ENCODE data around the gene CLIC1.

DNA sequence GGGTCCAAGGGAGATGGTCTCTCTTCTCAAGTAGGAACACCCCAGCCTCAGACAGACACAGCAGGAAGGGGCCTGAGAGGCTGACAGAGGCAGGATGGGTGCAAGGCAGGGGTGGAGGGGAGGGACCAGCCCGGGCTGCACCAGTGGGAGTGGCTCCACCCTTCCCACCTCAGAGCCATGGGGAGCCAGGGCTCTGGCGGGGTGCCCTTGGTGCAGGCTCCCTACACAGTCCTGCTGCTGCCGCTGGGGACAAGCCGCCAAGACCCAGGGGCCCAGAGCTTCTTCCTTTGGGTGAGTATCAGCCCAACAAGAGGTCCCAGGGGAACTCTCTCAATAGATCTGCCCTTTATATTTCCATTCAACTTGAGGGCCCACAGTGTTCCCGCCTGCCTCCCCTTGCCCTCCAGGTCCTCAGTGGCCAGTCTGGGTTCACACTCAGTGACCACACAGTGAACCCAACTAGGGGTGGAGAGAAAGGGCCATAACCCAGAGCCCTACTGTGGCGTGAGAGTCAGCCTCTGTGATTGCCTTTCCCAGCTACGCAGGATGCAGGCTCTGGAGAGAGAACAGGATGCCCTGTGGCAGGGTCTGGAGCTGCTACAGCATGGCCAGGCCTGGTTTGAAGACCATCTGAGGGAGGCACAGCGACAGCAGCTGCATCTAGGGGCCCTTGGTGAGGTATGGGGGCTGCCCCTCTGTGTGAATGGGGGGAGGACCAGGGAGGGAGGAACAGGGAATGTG lies 26.7 kb upstream of the CLIC1 start:
- TF ChIP-seq, protein P1, sequence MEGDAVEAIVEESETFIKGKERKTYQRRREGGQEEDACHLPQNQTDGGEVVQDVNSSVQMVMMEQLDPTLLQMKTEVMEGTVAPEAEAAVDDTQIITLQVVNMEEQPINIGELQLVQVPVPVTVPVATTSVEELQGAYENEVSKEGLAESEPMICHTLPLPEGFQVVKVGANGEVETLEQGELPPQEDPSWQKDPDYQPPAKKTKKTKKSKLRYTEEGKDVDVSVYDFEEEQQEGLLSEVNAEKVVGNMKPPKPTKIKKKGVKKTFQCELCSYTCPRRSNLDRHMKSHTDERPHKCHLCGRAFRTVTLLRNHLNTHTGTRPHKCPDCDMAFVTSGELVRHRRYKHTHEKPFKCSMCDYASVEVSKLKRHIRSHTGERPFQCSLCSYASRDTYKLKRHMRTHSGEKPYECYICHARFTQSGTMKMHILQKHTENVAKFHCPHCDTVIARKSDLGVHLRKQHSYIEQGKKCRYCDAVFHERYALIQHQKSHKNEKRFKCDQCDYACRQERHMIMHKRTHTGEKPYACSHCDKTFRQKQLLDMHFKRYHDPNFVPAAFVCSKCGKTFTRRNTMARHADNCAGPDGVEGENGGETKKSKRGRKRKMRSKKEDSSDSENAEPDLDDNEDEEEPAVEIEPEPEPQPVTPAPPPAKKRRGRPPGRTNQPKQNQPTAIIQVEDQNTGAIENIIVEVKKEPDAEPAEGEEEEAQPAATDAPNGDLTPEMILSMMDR (IDR thresholded peaks at IDR 0.05; ENCODE audit: poor library complexity) = no peak
- no peak for TF ChIP-seq EZH2 (IDR thresholded peaks at IDR 0.05; ENCODE audit: borderline replicate concordance)
- TF ChIP-seq EZH2phosphoT487 (IDR thresholded peaks at IDR 0.05; ENCODE audit: low read depth, severe bottlenecking, unreplicated experiment) = no peak
